SW 1271 (cell line): ENCODE data around the gene CNNM4.

Experiments
- DNase-seq, 2 experiments: peaks; one replicate each; lab custom pipeline; 2025; lab: John Stamatoyannopoulos, UW

CNNM4 gene

DNA sequence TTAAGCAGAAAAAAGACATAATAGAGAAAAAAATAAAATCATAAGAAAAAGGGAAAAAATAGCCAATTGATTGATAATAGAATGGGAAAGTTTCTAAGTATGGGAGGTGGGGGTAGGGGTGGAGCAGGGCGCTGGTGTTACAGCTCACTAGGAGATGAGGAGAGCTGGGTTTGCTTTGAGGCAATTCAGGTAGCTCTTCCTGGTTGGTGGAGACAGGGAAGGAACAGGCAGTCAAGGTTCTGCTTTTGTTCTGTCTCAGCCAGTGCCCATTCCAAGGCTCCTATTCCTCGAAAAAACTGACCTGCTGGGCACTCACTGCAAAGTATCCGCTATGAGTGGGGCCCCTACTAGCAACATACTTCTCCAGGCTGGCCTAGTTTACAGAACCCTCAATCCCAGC lies 1.7 kb upstream of the CNNM4 start:
- DNase-seq = no peak

DNA sequence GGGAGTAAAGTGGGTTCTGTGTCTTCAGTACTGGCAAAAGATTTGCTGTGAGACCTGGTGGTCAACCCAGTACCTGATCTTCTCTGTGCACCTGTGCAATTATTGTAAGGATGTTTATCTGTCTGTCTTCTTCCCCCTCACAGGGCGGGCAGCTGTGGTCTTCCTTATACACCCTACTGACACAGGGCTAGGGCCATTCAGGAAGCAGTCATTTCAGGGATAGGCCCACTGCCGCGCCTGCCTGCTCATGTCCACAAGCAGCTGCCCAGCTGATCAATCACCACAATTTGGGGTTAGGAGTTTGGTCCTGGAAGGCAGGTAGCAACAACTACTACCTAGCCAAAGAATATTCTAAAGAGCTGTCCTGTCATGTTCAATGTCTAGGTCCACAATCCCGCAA lies 1.2 kb upstream of the CNNM4 start:
- no peak for DNase-seq

DNA sequence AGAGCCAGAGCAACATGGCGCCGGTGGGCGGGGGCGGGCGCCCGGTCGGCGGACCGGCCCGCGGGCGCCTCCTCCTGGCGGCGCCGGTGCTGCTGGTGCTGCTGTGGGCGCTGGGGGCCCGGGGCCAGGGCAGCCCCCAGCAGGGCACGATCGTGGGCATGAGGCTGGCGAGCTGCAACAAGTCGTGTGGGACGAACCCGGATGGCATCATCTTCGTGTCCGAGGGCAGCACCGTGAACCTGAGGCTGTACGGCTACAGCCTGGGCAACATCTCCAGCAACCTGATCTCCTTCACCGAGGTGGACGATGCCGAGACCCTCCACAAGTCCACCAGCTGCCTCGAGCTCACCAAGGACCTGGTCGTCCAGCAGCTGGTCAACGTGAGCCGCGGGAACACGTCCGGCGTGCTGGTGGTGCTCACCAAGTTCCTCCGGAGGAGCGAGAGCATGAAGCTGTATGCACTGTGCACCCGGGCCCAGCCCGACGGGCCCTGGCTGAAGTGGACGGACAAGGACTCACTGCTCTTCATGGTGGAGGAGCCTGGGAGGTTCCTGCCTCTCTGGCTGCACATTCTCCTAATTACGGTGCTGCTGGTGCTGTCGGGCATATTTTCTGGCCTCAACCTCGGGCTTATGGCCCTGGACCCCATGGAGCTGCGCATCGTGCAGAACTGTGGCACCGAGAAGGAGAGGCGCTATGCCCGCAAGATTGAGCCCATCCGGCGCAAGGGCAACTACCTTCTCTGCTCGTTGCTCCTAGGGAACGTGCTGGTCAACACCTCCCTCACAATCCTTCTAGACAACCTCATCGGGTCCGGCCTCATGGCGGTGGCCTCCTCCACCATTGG lies 507 bp downstream of the CNNM4 start:
- DNase-seq = no peak

GRCh38 chr2:96762529-96763311 lies 2.0 kb downstream of the CNNM4 start:
- DNase-seq = no peak

- DNase-seq = no peak
Observed at GRCh38 chr2:96763511-96764252, 3.0 kb downstream of the CNNM4 start.

- no peak for DNase-seq
Observed at GRCh38 chr2:96764253-96764637, 3.5 kb downstream of the CNNM4 start.

DNA sequence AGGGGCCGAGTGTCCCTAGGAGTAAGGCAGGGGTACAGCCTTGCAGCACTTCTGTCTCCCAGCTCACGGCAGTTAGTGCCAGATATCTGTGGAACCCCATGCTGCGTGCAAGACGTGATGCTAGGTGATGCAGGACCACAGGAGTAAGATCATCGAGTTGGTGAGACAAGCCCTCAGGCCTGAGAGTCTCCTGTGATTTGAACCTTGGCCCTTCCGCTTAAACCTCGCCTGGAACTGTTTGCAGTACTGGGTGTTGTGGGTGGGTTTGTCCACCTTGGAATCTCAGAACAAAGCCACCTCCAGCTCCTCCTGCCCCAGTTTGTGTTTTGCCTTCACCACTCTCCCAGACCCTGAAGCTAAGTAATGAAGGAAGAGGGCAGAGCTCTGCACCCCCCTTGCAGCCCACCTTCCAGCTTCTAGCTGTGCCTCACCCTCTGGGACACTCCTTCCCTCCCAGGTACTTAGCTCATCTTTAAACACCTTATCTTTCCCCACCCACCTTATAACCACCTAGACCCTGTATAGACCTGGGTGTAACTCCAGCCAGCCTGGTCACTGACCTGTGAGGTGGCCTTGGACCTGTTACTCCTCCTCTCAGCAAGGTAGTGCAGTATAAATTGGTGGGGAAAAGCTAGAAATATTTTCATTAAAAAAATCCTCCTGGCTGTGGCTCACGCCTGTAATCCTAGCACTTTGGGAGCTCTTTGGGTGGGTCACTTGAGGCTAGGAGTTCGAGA lies 6.6 kb downstream of the CNNM4 start:
- no peak for DNase-seq

- DNase-seq = no peak
Observed at GRCh38 chr2:96768083-96768561, 7.4 kb downstream of the CNNM4 start.

DNA sequence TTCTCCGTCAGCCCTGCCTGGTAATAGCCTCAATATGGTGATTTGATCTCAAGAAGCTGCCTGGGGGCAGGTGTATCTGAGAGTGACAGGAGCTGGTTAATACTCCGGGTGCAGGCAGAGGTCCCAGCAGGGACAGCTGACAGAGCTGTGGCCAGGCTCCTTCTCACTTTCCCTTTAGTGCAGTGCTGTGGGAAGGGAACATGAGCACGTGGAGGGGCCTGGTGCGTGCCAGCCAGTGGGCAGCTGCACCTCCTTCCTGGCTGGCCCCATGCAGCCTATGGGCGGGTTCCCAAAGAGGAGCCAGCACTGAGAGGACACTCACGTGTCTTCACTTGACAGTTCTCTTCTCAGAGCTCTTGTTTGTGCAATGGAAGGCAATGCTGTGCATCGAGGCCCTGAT lies 9.1 kb downstream of the CNNM4 start:
- DNase-seq = no peak

DNA sequence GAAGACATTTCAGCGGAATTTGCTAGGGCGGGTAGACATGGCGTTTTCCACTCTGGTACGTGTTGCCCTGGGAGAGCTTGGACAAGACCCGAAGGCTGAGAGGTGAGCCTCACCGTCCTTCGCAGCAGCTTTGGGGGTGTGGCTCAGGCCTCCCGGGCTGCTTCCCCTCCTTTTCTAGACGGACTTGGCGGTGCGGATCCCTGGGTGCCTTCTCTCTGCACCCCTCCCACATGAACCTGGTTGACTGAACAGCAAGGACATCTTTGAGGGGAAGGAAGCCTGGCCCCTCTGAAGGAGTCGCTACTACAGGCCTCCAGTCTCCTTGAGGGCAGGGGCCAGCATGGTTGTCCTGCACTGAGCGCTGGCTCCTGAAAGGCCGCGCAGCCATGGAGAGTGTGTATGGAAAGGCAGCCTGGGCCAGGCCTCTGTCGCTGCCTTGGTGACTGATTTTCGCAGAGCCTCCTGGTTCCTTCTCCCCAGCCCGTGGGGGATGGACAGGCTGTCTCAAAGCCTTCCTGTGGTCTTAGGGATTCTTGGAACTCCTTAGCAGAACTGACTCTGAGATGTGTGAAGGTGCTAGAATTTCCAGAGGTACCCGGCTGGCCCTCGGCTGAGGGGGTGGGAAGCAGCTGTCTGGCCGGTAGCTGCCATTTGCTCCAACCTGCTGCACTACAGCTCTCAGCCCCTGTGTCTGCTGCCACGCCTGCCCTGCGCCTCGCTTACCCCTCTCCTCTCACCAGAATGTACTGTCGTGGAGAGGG lies 9.9 kb downstream of the CNNM4 start:
- DNase-seq = no peak

DNA sequence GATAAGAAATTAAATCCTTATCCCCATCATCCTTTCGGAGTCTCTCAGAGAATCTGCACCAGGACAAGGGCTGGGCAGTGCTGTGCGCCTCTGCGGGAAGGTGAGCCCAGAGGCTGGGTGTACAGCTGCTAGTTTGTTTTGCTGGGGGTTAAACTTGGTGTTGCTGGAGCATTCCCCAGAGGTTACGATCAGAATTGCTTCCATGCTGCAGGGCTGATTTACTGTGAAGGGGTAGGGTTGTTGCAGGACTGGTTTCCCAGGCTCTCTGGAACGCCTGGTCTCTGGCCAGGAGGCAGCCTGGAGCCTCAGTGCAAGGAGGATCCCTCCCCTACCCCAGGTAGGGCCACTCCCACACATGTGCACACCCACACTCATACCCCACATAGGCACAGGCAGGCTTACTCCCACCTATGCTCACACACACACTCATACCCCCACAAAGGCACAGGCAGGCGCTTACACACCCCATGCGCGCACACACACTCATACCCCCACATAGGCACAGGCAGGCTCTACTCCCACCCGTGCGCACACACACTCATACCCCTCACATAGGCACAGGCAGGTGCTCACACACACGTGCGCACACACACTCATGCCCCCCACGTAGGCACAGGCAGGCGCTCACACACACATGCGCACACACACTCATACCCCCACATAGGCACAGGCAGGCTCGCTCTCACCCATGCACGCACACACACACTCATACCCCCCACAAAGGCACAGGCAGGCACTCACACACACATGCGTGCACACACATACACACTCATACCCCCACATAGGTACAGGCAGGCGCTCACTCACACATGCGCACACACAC lies 11.3 kb downstream of the CNNM4 start:
- DNase-seq = no peak

DNA sequence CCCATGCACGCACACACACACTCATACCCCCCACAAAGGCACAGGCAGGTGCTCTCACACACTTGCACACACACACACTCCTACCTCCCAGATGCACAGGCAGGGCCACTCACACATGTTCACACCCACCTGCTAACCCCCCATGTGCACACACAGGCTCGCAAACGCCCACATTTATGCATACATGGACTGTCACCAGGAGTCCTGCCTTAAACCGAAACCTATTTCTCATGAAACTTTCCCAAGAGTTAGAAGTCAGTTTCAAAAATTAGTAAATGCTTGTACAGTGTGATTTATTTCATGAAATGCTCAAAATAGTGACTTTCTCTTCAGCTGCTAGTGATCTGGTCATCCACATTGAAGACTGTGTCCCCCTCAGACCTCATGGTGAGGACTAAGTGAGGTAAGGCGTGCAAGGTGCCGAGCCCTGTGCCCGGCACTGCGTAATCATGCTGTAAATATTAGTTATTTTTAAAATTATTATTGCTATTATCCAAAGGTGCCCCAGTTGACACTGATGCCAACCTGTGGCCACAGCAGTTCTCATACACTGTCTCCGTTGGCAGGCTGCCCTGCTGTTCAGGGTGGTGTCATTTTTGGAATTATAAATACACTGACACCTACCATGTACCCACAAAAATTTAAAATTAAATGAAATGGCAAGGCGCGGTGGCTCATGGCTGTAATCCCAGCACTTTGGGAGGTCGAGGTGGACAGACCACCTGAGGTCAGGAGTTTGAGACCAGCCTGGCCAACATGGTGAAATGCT lies 12.4 kb downstream of the CNNM4 start:
- no peak for DNase-seq

DNA sequence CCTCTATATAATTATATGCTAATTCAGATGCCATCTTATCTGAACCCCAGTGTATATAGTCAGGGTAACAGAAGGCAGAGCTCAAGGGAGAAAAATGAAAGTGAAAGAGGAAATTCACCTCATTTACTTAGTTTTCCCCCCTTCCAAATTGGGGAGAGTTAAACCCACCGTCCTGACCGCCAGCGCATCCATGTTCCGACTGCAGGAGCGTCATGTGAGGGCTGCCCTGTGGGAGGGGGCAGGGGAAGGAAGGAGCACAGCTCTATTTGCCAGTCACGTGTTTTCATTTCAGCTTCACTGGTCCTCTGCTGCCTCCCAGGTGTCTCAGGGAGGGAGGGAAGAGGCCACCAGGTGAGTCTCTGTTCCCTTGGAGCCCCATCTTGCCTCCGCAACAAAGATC lies 13.2 kb downstream of the CNNM4 start:
- DNase-seq = no peak

DNA sequence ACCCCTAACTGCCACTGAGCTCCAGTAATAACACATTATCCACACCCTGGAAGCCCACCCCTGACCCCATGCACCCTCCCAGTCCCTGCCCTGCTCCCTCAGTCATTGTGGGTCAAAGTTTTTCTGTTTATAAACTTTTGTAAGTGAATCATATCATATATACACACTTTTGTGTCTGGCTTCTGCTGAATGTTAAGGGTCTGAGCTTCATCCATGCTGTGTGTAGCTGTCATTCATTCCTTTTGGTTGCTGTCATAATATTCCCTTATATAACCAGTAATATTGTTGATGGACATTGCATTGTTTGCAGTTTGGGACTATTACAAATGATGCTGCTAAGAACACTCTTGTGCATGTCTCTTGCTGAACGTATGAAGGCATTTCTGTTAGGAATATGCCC lies 14.5 kb downstream of the CNNM4 start:
- no peak for DNase-seq

GRCh38 chr2:96783388-96783787 lies 22.7 kb downstream of the CNNM4 start:
- no peak for DNase-seq

- no peak for DNase-seq
Observed at GRCh38 chr2:96787411-96787810, 26.7 kb downstream of the CNNM4 start.

- no peak for DNase-seq
Observed at GRCh38 chr2:96788442-96789244, 27.9 kb downstream of the CNNM4 start.

DNA sequence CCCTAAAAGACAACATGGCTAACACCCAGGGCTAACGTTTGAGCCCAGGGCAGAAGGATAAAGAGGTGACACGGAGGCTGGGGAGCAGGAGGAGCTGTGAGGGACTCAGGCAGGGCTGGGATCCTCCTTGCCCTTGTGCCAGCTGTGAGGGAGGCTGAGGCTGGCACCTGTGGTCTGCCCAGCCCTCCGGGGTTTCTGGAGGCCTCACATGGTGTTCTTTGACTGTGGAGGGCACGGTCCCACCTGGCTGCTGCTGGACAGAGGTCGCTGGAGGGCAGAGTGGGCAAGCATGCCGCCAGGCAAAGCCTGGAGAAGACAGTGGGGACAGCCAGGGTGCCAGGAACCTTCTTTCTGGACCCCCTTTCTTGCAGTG lies 28.5 kb downstream of the CNNM4 start:
- no peak for DNase-seq
